ENCODE results near the gene PSPN.
"Not testable (repeated sequence)": the region's sequence is repeated elsewhere in the genome, so short reads cannot be mapped to it uniquely, and the experiment has no call there.

PSPN gene

DNA sequence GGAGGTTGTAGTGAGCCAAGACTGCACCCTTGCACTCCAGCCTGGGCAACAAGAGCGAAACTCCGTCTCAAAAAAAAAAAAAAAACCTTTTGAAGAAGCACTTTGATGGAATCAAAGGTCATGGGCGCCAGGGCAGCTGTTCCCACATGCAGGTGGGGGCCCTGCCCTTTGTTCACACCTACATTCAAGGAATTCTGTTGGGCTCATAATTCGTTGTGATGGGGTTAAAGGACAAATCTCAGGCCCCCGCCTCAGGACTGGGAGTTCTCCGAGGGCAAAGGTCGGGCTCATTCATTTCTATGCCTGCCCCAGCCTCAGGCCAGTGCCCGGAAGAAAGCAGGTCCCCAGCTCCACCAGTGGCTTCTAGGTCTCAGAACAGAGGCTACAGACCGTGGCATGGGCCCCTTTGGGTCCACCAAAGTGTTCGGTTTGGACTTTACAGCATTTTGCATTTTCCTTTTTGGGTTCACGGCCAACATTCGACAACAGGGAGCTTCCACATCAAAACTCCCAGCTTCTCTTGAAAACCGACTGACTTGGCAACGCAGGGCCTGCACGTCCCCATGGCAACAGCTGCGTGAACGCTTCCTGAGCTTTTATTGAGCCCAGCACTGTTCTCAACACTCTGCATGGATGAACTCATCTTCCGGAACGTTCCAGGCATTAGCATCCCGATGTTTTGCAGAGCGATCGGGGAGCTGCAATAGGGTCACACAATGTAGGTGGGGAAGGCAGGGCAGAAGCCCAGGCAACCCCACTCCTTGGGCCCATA lies 27.3 kb upstream of the PSPN start:
- TF ChIP-seq, protein P1, sequence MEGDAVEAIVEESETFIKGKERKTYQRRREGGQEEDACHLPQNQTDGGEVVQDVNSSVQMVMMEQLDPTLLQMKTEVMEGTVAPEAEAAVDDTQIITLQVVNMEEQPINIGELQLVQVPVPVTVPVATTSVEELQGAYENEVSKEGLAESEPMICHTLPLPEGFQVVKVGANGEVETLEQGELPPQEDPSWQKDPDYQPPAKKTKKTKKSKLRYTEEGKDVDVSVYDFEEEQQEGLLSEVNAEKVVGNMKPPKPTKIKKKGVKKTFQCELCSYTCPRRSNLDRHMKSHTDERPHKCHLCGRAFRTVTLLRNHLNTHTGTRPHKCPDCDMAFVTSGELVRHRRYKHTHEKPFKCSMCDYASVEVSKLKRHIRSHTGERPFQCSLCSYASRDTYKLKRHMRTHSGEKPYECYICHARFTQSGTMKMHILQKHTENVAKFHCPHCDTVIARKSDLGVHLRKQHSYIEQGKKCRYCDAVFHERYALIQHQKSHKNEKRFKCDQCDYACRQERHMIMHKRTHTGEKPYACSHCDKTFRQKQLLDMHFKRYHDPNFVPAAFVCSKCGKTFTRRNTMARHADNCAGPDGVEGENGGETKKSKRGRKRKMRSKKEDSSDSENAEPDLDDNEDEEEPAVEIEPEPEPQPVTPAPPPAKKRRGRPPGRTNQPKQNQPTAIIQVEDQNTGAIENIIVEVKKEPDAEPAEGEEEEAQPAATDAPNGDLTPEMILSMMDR (IDR thresholded peaks at IDR 0.05; ENCODE audit: borderline replicate concordance, control extremely low read depth, extremely low read depth, insufficient read depth, missing control alignments): no peak
- no peak for DNase-seq (ENCODE audit: low spot score)
- in situ Hi-C loops (cut with MboI; ENCODE audit: low sequenced_read_pairs, unreplicated experiment): no loop called here

DNA sequence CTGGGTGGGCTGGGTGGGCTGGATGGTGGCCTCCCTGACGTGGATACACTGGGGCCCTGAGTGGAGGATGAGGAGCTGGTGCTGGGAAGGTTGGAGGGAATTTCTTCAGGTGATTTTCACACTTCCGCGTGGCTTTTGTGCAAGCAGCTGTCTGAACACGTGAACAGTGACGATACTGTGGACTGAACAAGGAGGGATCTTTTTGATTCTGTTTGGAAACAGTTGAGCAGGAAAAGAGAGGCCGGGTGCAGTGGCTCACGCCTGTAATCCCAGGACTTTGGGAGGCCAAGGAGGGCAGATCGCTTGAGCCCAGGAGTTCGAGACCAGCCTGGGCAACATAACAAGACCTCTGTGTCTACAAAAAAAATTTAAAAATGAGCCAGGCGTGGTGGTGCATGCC lies 26.3 kb upstream of the PSPN start:
- TF ChIP-seq, protein P1 (IDR thresholded peaks at IDR 0.05; ENCODE audit: borderline replicate concordance, control extremely low read depth, extremely low read depth, insufficient read depth, missing control alignments): no peak
- no peak for DNase-seq (ENCODE audit: low spot score)
- in situ Hi-C loops (cut with MboI; ENCODE audit: low sequenced_read_pairs, unreplicated experiment): no loop called here

DNA sequence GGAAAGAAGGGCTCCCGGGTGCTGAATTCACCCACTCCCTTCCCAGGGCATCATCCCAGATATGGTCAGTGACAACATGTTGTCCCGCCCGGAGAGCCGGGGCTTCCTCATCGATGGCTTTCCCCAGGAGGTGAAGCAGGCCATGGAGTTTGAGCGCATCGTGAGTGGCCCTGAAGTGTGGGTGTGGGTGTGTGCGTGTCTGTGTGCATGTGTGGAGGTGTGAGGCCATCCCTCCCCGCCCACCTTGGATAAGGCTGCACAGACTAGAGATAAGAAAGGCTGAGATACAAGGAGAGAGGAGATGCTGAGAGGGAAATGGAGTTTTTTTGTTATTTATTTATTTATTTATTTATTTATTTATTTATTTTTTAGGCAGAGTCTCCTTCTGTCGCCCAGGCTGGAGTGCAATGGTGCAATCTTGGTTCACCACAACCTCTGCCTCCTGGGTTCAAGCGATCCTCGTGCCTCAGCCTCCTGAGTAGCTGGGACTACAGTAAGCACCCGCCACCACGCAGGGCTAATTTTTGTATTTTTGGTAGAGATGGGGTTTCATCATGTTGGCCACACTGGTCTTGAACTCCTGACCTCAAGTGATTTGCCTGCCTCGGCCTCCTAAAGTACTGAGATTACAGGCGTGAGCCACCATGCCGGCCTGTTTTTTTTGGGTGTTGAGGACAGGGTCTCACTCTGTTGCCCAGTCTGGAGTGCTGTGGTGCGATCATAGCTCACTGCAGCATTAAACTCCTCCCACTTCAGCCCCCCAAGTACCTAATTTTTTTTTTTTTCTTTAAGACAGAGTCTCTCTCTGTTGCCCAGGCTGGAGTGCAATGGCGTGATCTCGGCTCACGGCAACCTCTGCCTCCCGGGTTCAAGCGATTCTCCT lies 24.6 kb upstream of the PSPN start:
- in situ Hi-C loops (cut with MboI; ENCODE audit: low sequenced_read_pairs, unreplicated experiment): not testable (repeated sequence)

DNA sequence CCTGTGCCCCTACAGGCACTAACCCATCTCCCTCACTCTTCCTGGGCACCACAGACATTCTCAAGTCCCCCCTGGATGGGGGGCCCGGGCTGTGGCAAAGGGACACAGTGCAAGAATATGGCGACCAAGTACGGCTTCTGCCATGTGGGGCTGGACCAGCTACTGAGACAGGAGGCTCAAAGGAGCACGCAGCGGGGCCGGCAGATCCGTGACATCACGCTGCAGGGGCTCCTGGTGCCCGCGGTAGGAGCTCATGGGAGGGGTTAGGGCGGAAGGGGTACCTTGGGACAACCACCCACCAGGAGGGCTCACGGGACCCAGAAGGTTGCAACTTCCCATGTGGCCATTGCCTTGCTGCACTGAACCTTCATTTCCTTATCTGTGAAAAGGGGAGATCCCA lies 20.6 kb upstream of the PSPN start:
- in situ Hi-C loops (cut with MboI; ENCODE audit: low sequenced_read_pairs, unreplicated experiment): no loop called here
- TF ChIP-seq, protein P1 (IDR thresholded peaks at IDR 0.05; ENCODE audit: borderline replicate concordance, control extremely low read depth, extremely low read depth, insufficient read depth, missing control alignments): no peak

More for the DNA sequence above, 24.6 kb upstream of the PSPN start:
- not testable (repeated sequence) for DNase-seq (ENCODE audit: low spot score)

DNA sequence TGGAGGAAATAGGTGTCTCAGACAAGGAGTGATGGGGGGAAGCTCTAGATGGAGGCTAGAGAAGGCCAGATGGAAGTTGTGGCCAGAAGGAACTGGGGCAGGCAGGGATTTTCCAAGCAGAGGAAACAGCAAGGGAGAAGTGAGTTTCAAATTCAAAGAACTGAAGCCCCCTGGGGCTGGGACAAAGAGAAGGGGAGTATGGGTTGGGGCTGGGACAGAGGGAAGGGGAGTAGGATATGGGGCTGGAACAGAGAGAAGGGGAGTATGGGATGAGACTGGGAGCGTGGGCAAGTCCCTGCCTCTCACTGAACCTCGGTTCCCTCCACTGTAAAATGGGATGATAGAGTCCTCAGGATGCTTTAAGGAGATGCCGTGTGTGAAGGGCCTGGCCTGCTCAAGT lies 19.1 kb upstream of the PSPN start:
- in situ Hi-C loops (cut with MboI; ENCODE audit: low sequenced_read_pairs, unreplicated experiment): no loop called here
- DNase-seq (ENCODE audit: low spot score): no peak
- TF ChIP-seq, protein P1 (IDR thresholded peaks at IDR 0.05; ENCODE audit: borderline replicate concordance, control extremely low read depth, extremely low read depth, insufficient read depth, missing control alignments): no peak

More for the DNA sequence above, 20.6 kb upstream of the PSPN start:
- DNase-seq (ENCODE audit: low spot score): no peak

DNA sequence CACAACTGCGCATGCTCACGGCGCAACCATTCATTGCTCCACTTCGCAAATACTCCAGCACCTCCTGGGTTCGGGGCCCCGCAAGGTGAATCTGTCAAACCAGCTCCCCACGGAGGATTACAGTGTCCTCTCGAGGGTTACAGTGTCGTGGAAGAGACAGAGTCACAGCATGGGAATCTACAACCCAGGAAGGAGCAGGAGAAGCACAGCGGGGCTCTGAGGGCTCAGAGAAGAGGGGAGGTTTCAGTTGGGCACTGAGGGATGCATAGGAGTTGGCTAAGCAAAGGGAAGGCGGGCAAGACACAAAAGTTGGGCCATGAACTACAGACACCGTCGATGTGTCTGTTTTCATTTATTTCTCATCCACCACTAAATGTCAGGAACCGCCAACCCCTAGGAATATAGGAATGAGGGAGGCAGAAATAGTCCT lies 18.3 kb upstream of the PSPN start:
- in situ Hi-C loops (cut with MboI; ENCODE audit: low sequenced_read_pairs, unreplicated experiment): no loop called here
- no peak for DNase-seq (ENCODE audit: low spot score)
- TF ChIP-seq, protein P1 (IDR thresholded peaks at IDR 0.05; ENCODE audit: borderline replicate concordance, control extremely low read depth, extremely low read depth, insufficient read depth, missing control alignments): no peak

All from GM13976 (cell line).